Bronchial epithelial cell (primary cell): Measurements from ENCODE around the gene BAG3. TPM values are rescaled to one million over a fixed set of nuclear protein-coding genes. Genes with fewer than 3 reads are reported as not detected.

Source experiments
- DNase-seq: peaks from one replicate; pipeline ENCODE4 v3.0.0-alpha.2; 2010; ENCODE audit warnings: low read depth
- FAIRE-seq: peaks from 2 replicates; lab custom pipeline; 2011; peaks lifted over from hg19 to GRCh38; lab: Jason Lieb, UNC
- H3K27me3 ChIP-seq: 2 replicates; pipeline ENCODE4 v1.5.1; 2011; ENCODE audit warnings: low read length; ENCODE audit not compliant: control insufficient read depth, insufficient read depth
- H3K36me3 ChIP-seq: 2 replicates; pipeline ENCODE4 v1.5.1; 2011; ENCODE audit warnings: low read length; ENCODE audit not compliant: control insufficient read depth, insufficient read depth
- H3K4me3 ChIP-seq: 2 replicates; pipeline ENCODE4 v1.5.1; 2011; ENCODE audit warnings: mild to moderate bottlenecking, low read depth, low read length, control low read depth
- total RNA-seq: library from RNA; depleted of rRNA; stranded (reverse); fragments of >200 nt; gene quantifications from 2 replicates; pipeline ENCODE4 v1.2.1, GENCODE V29; 2014
- TF ChIP-seq, protein P1 (sequence below): IDR thresholded peaks from 2 replicates; pipeline ENCODE4 v1.5.1; 2011; ENCODE audit warnings: mild to moderate bottlenecking, moderate library complexity, low read length, control low read depth, inconsistent platforms; ENCODE audit not compliant: insufficient read depth, severe bottlenecking

The BAG3 gene
- total RNA-seq, 1 donor from 2014 or later: 7.1 TPM

DNA sequence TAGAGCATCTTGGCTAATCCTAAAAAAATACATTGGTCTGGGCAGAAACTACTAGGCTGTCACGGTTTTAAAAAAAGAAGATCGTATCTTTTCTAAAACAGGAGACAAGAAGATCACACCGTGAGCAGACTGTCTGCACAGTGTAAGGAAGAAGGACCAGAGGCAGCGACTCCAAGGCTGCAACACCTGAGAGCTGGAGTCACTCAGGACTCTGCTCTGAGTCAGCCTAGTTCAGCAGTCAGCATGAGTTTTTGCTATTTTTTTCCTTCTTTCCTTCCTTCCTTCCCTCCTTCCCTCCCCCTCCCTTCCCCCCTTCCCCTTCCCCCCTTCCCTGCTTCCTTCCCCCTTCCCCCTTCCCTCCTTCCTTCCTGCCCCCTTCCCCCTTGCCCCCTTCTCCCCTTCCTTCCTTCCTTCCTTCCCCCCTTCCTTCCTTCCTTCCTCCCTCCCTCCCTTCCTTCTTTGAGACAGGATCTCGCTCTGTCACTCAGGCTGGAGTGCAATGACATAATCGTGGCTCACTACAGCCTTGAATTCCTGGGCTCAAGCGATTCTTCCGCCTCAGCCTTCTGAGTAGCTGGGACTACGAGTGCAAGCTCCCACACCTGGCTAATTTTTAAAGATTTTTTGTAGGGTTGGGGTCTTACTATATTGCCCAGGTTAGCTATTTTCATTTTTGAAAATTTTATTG is 24.4 kb downstream of the BAG3 start:
- no peaks in the 10 kb centered on the region for H3K27me3 ChIP-seq
- TF ChIP-seq, protein P1, sequence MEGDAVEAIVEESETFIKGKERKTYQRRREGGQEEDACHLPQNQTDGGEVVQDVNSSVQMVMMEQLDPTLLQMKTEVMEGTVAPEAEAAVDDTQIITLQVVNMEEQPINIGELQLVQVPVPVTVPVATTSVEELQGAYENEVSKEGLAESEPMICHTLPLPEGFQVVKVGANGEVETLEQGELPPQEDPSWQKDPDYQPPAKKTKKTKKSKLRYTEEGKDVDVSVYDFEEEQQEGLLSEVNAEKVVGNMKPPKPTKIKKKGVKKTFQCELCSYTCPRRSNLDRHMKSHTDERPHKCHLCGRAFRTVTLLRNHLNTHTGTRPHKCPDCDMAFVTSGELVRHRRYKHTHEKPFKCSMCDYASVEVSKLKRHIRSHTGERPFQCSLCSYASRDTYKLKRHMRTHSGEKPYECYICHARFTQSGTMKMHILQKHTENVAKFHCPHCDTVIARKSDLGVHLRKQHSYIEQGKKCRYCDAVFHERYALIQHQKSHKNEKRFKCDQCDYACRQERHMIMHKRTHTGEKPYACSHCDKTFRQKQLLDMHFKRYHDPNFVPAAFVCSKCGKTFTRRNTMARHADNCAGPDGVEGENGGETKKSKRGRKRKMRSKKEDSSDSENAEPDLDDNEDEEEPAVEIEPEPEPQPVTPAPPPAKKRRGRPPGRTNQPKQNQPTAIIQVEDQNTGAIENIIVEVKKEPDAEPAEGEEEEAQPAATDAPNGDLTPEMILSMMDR: no peak
- peaks cover 33% of the 10 kb centered on the region for H3K36me3 ChIP-seq
- FAIRE-seq (no peak), DNase-seq (peak; percentile 69)
- H3K4me3 ChIP-seq: no peak overlapping the region

DNA sequence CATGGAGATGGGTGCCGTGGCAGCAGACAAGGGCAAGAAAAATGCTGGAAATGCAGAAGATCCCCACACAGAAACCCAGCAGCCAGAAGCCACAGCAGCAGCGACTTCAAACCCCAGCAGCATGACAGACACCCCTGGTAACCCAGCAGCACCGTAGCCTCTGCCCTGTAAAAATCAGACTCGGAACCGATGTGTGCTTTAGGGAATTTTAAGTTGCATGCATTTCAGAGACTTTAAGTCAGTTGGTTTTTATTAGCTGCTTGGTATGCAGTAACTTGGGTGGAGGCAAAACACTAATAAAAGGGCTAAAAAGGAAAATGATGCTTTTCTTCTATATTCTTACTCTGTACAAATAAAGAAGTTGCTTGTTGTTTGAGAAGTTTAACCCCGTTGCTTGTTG is 25.9 kb downstream of the BAG3 start:
- Histone ChIP-seq H3K27me3 (no peaks in the 10 kb centered on the region), H3K36me3 (peaks cover 28% of the 10 kb centered on the region), H3K4me3 (no peak overlapping the region)
- FAIRE-seq (no peak), DNase-seq (no peak)
- TF ChIP-seq, protein P1: no peak

DNA sequence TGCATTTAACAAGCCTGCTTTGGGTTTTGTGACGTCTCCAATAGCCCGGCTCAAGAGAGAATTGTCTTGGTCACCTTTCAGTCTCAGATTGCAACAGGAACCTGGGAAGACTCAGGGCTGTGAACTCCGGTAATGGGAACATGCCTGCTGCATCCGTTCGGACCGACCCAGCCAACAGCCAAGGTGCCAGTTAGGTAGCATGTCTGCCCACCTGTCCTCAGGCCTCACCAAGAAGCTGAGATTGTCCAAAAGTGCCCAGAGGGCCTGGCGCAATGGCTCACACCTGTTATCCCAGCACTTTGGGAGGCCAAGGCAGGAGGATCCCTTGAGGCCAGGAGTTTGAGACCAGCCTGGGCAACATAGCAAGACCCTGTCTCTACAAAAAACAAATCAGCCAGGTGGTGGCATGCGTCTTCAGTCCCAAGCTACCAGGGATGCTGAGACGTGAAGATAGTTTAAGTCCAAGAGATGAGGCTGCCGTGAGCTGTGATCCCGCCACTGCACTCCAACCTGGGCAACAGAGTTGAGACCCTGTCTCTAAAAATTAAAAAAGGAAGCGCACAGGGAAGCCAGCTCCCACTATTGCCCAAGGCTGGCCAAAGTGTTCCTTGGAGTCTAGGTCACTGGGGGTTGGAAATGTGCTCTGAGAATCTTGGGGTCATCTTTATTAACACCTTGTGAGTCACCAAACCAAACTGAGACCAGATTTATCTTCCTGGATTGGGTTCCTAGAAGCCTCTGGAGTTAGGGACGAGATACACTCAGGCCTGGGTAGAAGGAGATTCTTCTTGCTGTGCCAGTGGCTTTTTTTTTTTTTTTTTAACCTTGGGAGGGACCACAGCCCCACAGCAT is 26.9 kb downstream of the BAG3 start:
- FAIRE-seq: no peak

DNA sequence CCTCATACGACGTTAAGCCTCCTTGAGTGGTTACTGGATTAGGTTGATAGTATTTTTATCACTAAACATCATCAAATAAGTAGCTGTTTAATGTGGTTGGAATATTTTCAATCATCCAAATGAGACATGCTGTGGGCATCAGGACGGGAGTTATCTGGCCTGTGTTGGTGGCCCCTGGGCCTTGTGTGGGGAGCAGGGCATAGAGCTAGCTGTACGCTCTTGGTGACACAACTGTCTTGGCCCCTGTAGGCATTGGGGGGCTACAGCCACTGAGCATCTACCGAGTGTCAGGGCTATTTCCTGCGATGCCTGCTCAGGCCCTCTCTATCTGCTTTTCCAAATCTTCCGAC is 28.3 kb downstream of the BAG3 start:
- H3K36me3 ChIP-seq: peaks cover 12% of the 10 kb centered on the region
- no peak for DNase-seq
- H3K27me3 ChIP-seq: no peaks in the 10 kb centered on the region
- TF ChIP-seq, protein P1: no peak
- FAIRE-seq: no peak
- no peak overlapping the region for H3K4me3 ChIP-seq

More for the DNA sequence above, 26.9 kb downstream of the BAG3 start:
- no peaks in the 10 kb centered on the region for H3K27me3 ChIP-seq
- no peak overlapping the region for H3K4me3 ChIP-seq
- DNase-seq: no peak
- H3K36me3 ChIP-seq: peaks cover 18% of the 10 kb centered on the region
- TF ChIP-seq, protein P1: no peak

DNA sequence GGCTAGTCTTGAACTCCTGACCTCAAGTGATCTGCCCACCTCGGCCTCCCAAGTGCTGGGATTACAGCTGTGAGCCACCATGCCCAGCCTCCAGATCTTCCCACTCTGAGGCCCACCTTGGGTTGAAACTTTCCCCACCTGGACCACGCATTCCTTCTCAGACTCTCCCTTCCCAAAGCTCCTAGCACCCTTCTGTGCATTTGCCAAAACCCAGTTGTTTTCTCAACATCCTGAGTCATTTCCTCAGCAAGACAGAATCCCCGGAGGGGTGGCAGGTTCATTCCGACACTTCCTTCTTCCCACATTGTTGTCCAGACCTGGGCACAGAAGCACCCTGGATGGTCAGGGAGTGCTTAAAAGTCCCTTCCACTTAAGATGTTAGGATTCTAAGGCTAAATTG is 28.9 kb downstream of the BAG3 start:
- TF ChIP-seq, protein P1: no peak
- Histone ChIP-seq H3K4me3 (no peak overlapping the region), H3K27me3 (no peaks in the 10 kb centered on the region), H3K36me3 (peaks cover 12% of the 10 kb centered on the region)
- DNase-seq (peak; percentile 97), FAIRE-seq (peak; percentile 70)
